GM18867 (cell line): ENCODE results near the gene TMEM253.
A peak's percentile ranks its signal among the peaks of the same experiment; 100 is the strongest.

Experiments used
- ATAC-seq: cut with Tn5 transposase; IDR thresholded peaks from one replicate; pipeline ENCODE4 v1.9.1; 2021; ENCODE audit warnings: mild to moderate bottlenecking, moderate library complexity; ENCODE audit not compliant: unreplicated experiment

Gene TMEM253

GRCh38 chr14:21089877-21090193 is 11.0 kb upstream of the TMEM253 start:
- ATAC-seq: no peak

DNA sequence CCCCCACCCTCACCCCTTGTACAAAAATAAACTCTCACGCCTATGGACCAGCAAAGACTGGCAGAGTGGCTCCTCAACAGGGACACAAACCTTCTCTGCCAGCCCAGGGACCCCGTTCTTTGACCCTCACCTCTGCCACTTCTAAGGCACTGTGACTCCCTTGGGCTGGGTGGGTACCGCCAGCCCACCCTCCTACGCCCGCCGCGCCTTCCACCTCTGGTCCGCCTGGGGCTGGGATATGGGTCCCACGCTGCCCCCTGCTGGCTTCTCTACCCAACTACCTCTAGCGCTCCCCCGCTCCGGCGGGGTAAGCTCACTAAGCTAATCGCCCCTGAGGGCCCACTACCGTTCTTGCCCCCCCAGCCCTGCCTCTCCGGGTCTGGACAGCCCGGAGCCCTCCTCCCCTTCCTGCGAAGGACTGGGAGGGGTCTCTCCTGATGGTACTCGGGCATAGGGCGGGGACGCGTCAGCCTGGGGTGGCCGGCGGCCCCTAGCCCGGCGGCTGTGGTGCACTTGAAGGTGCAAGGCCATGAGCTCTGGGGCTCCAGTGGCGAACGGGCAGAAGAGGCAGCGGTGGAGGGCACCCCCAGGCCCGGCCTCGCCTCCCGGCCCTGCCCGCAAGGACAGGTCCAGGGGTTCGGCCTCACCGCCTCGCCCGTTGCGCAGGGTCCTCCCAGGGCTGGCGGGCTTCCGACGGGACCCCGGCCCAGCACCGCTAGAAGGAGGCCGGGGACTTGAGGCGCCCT is 10.5 kb upstream of the TMEM253 start:
- ATAC-seq: no peak

GRCh38 chr14:21090940-21091663 is 9.8 kb upstream of the TMEM253 start:
- no peak for ATAC-seq

DNA sequence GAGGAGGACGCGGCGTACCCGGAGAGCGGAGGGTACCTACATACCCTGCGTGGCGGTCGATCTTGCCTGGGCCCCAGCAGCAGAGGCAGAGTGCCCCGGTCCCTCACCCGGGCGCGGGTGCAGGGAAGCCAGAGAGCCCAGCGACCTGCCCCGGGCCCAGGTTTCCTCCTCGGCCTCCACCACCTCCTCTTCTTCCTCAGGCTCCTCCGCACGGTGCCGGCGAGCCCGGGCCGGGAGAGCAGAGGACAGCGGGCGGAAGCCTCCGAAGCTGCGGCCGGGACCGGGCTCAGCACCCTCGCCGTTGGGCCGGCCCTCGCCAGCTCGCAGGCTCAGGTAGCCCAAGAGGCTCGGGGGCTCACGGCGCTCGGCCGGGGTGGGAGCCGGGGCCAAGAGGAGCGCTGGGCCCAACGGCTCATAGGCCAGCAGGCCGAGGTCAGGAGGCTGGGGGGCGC is 9.0 kb upstream of the TMEM253 start:
- ATAC-seq: no peak

DNA sequence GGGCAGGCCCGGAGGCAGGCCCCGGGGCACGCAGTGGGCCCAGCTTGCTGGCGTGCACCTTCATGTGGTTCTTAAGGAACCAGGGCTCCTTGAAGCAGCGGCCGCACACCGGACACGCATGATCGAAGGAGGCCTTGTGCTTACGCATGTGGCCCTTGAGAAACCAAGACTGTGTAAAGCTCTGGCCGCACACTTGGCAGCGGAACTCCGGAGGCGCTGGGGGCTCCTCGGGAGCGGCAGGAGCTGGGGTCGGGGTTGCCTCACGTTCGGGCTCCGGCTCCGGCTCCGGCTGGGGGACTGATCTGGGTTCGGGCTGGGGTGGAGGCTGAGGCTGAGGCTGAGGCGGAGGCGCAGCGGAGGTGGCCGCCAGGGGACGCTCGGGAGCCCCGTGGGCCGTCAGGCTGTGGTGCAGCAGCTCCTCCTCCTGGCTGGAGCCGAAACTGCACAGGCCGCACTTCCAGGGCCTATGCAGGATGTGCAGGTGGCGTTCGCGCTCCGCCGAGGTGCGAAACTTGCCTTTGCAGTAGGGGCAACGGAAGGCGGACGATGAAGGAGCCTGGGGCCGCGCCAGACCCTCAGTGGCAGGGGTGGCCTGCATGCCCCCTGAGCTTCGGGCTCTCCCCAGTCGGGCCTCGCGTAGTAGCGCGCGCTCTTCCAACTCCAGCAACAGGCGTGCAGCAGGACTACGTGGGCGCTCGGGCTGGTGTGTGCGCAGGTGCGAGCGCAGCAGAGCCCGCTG is 8.4 kb upstream of the TMEM253 start:
- ATAC-seq: peak; percentile 89

DNA sequence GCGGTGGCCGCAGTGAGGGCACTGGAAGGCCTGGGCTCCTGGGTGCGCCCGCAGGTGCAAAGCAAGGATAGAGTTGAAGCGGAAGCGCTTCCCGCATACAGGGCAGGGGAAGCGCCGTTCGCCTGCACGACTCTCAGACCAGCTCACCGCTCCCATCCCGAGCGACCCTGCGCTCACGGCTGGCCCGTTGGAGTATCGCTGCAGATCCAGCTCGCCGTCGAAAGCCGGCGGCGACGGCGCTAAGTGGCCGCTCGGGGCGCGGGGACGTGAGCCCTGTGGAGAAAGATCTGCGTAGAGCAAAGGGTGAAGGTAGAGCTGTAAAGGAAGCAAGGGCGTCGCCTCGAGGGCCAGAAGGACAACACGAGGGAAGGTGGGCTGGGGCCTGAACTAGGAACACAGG is 7.8 kb upstream of the TMEM253 start:
- no peak for ATAC-seq

DNA sequence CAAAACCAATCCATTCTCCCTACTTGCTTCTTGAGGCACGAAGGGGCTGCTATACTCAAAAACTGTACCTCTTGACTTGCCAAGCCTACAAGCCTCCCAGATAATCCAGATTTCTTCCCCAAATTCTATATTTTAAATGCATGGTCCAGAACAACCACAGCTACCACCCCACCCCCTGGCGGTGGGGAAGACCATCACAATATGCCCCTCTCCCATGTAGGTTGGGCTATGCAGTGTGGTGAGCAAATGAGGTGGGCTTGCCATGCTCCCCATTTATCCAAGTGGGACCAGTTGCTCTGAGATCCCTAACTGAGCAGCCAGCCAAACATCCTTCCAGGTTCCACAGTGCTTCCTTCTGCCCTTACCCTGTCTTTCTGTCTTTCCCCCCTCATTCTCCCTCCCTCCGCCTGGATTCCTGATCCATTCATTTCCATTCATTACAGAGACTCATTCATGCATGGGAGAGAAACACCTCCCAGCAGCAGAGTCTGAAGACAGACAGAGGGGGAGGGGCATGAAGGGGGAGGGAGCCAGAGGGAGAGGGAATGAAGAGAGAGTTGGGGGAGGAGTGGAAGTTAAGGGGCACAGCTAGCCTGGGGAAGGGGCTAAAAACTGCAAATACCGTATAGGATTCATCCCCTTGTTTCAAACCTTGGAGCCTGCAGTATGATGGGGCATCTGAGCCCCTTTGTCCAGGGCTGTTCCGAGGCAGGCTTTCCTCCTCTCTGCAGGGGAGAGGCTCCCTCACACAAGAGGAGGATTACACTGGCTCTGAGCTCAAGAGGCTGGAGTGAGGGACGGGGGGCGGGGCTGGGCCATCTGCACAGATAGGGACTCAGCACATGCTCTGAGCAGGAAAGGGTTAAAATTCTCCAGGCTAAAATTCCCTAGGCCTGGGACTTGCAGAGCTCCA is 6.8 kb upstream of the TMEM253 start:
- ATAC-seq: no peak

DNA sequence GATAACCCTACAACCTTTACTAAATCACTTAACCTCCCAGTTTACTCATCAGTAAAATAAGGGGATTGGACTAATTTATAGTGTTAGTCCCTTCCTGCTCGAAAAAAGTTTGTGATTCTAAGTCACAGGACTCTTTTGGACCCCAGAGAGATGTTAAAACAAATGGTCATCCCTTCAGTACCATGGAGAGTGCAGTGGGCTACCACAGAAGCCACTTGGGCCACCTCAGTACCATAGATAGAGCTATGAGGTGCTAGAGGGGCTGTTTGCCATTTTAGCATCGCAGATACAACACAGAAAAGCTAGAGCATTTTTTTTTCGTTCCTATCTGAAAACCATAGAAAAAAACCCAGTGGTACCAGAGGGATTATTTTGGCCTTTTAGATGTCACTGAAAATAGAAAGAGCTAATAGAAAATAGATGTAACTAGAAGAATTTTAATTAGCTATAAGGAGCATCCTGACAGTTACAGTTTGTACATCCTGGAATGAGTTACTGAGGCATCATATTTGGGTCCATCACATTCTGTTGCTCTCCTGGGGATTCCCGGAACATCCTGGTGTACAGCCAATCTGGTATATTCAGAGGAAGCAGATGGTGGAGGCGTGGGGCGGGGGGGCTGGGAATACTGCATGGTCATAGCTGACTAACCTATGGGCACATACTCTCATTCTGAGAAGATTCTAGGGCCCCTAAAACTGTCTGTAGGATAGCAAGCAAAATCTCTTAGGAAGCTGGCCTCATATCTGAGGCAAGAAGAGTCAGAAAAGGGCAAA is 5.2 kb upstream of the TMEM253 start:
- no peak for ATAC-seq

GRCh38 chr14:21096438-21096837 is 4.4 kb upstream of the TMEM253 start:
- no peak for ATAC-seq

- ATAC-seq: no peak
Observed at GRCh38 chr14:21096978-21097635, 3.8 kb upstream of the TMEM253 start.

DNA sequence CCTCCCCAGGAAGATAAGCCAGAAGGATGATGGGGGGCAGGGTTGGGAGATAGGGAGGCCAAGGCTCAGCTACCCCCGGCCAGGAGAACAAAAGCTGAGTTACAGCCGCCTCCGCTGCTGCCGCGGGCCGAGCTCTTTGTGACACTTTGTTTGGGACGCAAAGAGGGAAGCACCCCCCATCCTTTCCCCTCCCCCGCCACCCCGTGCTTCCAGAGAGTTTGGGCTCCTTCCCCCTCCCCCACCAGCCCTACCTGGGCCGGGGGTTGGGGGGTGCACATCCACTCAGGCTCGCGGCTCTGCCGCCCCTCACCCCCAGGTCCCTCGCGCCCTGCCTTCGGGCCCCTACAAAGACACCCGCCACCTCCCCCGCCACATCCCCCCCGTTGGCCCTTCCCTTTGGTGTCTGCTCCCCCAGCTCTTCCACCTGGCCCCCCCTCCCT is 3.2 kb upstream of the TMEM253 start:
- no peak for ATAC-seq

DNA sequence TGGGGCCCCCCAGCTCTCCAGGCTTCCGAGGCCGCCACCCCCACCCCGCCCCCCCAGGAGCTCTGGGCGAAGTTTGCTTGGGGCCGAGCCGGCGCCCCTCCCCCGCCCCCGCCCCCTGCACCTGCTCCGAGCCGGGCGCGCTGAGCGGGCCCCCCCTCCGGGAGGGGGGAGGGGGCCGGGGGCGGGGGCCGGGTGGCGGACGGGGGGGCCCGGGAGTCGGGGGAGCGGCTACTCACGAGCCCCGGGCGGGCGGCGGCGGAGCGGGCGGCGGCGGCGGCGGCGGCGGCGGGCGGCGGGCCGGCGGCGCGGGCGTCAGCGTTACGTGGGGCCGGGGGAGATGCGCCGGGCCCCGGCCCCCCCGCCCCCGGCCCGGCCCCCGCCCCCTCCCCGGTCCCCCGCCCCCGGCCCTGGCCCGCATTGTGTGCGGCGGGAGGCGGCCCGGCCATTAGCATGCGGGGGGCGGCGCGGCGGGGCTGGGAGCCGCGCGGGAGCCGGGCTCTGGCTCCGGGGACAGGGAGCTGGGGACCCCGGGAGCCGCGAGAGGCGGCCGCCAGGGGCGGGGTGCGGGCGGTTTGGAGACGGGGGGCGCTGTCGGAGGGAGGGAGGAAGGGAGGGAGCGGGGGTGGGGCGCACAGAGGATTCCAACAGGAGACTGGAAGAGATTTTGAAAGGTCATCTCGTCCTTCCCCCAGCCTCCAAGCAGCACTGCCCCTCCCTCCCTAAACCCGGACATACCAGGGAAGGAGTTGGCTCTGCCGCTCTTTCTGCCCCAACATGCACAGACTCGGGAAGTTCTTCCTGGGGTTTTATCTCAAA is 2.6 kb upstream of the TMEM253 start, which contains the start of gene ZNF219:
Gene ZNF219 (minus strand): TSS at position 580 of the 816 bp plus-strand sequence. CDS start 5,064 bp downstream, outside the sequence.
- ATAC-seq: no peak

GRCh38 chr14:21098892-21099595 is 1.8 kb upstream of the TMEM253 start:
- ATAC-seq: no peak

DNA sequence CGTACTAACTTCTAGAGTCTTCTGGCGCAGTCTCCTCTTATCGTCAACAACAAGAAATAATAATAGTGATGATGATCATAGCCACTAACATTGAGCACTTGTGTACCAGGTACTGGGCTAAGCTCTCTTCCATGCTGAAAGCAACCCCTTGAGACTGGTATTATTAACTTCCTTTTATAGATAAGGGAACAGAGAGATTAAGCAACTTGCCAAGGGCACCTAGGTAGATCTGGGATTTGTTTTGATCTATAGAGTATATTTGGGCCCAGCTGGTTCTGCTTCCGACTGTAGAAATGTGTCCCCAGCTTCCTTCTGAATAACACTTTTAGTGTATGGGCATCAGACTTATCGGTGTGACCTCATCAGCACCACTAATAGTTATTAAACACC is 1.3 kb upstream of the TMEM253 start:
- no peak for ATAC-seq

DNA sequence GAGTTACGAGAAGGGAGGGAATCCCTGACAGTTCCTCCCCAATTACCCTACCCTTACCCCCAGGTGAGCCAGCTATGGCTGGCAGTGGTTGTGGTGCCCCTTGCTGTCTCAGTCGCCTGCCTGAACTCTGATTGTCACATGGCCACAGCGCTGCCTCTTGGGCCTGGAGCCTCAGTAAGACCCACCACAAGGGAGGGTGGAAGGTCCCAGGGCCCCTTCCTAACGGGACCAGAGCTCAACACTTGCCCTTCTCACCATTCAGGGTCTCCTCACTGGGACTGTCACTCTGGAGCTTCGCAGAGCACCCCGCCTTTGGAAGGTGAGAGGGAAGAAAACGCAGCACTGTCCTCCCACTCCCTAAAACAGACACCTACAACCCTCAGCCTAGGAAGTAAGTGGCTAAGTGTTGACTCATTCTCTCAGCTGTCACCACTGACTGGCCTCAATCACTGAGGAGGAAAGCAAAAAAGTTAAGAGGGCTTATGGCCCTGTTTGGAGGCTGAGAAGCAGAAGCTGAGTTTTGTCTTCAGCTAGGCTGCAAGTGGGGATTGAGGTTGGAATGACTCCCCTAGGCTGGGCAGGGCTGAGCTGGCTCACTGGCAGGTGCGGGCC is 1.0 kb downstream of the TMEM253 start:
- ATAC-seq: no peak

GRCh38 chr14:21102521-21103410 is 1.9 kb downstream of the TMEM253 start:
- ATAC-seq: no peak

GRCh38 chr14:21103411-21103709 is 2.5 kb downstream of the TMEM253 start:
- no peak for ATAC-seq
